Hepatocyte (in vitro differentiated cells): ENCODE data around the gene SLF1. TPM values are rescaled to one million over a fixed set of nuclear protein-coding genes. Genes with fewer than 3 reads are reported as not detected.

Experiments
- DNase-seq: peaks from one replicate; pipeline ENCODE4 v3.0.0-alpha.2; 2016; ENCODE audit warnings: low spot score
- H2AFZ ChIP-seq: fragments of 200-600 bp; sonication (generic); 2 replicates; pipeline ENCODE4 v1.6.0; 2016; ENCODE audit warnings: antibody characterized with exemption, mild to moderate bottlenecking
- H3K27ac ChIP-seq: fragments of 200-600 bp; sonication (generic); 2 replicates; pipeline ENCODE4 v1.5.1; 2016; ENCODE audit warnings: mild to moderate bottlenecking
- H3K27me3 ChIP-seq: fragments of 200-600 bp; sonication (generic); 2 replicates; pipeline ENCODE4 v1.6.1; 2016
- H3K36me3 ChIP-seq: fragments of 200-600 bp; sonication (generic); replicated peaks from 2 replicates; pipeline ENCODE4 v1.5.1; 2016; ENCODE audit warnings: low read depth; ENCODE audit not compliant: insufficient read depth
- H3K4me1 ChIP-seq: fragments of 200-600 bp; sonication (generic); 2 replicates; pipeline ENCODE4 v1.5.1; 2016; ENCODE audit warnings: mild to moderate bottlenecking, moderate library complexity; ENCODE audit not compliant: insufficient read depth
- H3K4me2 ChIP-seq: fragments of 200-600 bp; sonication (generic); 2 replicates; pipeline ENCODE4 v1.6.0; 2016
- H3K4me3 ChIP-seq: fragments of 200-600 bp; sonication (generic); 2 replicates; pipeline ENCODE4 v1.5.1; 2016; ENCODE audit warnings: mild to moderate bottlenecking
- H3K79me2 ChIP-seq: fragments of 200-600 bp; sonication (generic); 2 replicates; pipeline ENCODE4 v1.6.0; 2017; ENCODE audit warnings: mild to moderate bottlenecking
- H3K9me2 ChIP-seq: fragments of 200-600 bp; sonication (generic); replicated peaks from 2 replicates; pipeline ENCODE4 v1.6.0; 2017; ENCODE audit warnings: mild to moderate bottlenecking; ENCODE audit not compliant: insufficient read depth
- H3K9me3 ChIP-seq: fragments of 200-600 bp; sonication (generic); 2 replicates; pipeline ENCODE4 v1.5.1; 2016; ENCODE audit warnings: low read depth, mild to moderate bottlenecking
- H4K20me1 ChIP-seq: fragments of 200-600 bp; sonication (generic); 2 replicates; pipeline ENCODE4 v1.6.0; 2016; ENCODE audit warnings: mild to moderate bottlenecking; ENCODE audit not compliant: insufficient read depth, poor library complexity, severe bottlenecking
- CTCF ChIP-seq: fragments of 200-600 bp; sonication (generic); IDR thresholded peaks from 2 replicates; pipeline ENCODE4 v1.5.1; 2016; ENCODE audit warnings: antibody characterized with exemption, mild to moderate bottlenecking; ENCODE audit not compliant: poor library complexity
- EZH2 ChIP-seq: fragments of 200-600 bp; sonication (generic); IDR thresholded peaks from 2 replicates; pipeline ENCODE4 v1.6.1; 2016; ENCODE audit warnings: antibody characterized with exemption, mild to moderate bottlenecking, borderline replicate concordance
- EZH2phosphoT487 ChIP-seq: fragments of 200-600 bp; sonication (generic); IDR thresholded peaks from one replicate; pipeline ENCODE4 v1.6.1; 2018; ENCODE audit warnings: antibody characterized with exemption, mild to moderate bottlenecking, low read depth, moderate library complexity; ENCODE audit not compliant: unreplicated experiment, severe bottlenecking
- WGBS: methylation state at CpG from one replicate; pipeline ENCODE4 v1.1.6; 2016; ENCODE audit warnings: low lambda C conversion rate; ENCODE audit errors: missing lambda C conversion rate; 5-methylcytosine and 5-hydroxymethylcytosine counted together
- polyA plus RNA-seq: library from polyadenylated mRNA; unstranded; fragments of >200 nt; fragmentation: Nextera tagmentation; extraction: Ambion mirVana; gene quantifications from 2 replicates; pipeline ENCODE4 v1.2.1, GENCODE V29; 2016
- total RNA-seq: library from RNA; depleted of rRNA; stranded (reverse); fragments of >200 nt; gene quantifications from 2 replicates; pipeline ENCODE4 v1.2.3, GENCODE V29; 2014

The SLF1 gene
- total and polyA plus RNA-seq, 2 experiments from 2014 or later = 3.3 to 9.0 TPM

- no peaks in the 10 kb centered on the region for H3K9me3 ChIP-seq
- no peaks in the 10 kb centered on the region for H3K79me2 ChIP-seq
- no peaks in the 10 kb centered on the region for H3K9me2 ChIP-seq
- no peak overlapping the region for H3K27ac ChIP-seq
- H3K4me2 ChIP-seq = no peak overlapping the region
- no peaks in the 10 kb centered on the region for H3K4me1 ChIP-seq
- H2AFZ ChIP-seq = no peak overlapping the region
- 75% methylated on average over 3 of the region's 3 CpGs for WGBS
- H4K20me1 ChIP-seq = no peaks in the 10 kb centered on the region
- H3K36me3 ChIP-seq = no peaks in the 10 kb centered on the region
- H3K27me3 ChIP-seq = no peaks in the 10 kb centered on the region
- TF ChIP-seq EZH2phosphoT487 (no peak), EZH2 (no peak), CTCF (no peak)
- DNase-seq = no peak
- H3K4me3 ChIP-seq = no peak overlapping the region
These were observed 74.1 kb downstream of the SLF1 start for GRCh38 chr5:94692581-94692980.

GRCh38 chr5:94693043-94693822, 74.8 kb downstream of the SLF1 start:
- no peak overlapping the region for H2AFZ ChIP-seq
- peak; percentile 60 for DNase-seq
- H3K27ac ChIP-seq = no peak overlapping the region
- no peaks in the 10 kb centered on the region for H3K79me2 ChIP-seq
- 65% methylated on average over 5 of the region's 5 CpGs for WGBS
- no peaks in the 10 kb centered on the region for H3K27me3 ChIP-seq
- no peaks in the 10 kb centered on the region for H3K4me1 ChIP-seq
- TF ChIP-seq CTCF = peak; percentile 64
- TF ChIP-seq EZH2phosphoT487 = no peak
- H3K4me2 ChIP-seq = no peak overlapping the region
- no peaks in the 10 kb centered on the region for H3K9me2 ChIP-seq
- H3K36me3 ChIP-seq = no peaks in the 10 kb centered on the region
- no peak overlapping the region for H3K4me3 ChIP-seq
- H4K20me1 ChIP-seq = no peaks in the 10 kb centered on the region
- no peaks in the 10 kb centered on the region for H3K9me3 ChIP-seq

- TF ChIP-seq EZH2phosphoT487 (no peak), EZH2 (no peak), CTCF (no peak)
- no peak overlapping the region for H2AFZ ChIP-seq
- H3K4me1 ChIP-seq = no peaks in the 10 kb centered on the region
- H3K27ac ChIP-seq = no peak overlapping the region
- no peak overlapping the region for H3K4me3 ChIP-seq
- no peak overlapping the region for H3K4me2 ChIP-seq
- H3K27me3 ChIP-seq = no peaks in the 10 kb centered on the region
- H4K20me1 ChIP-seq = no peaks in the 10 kb centered on the region
- no peaks in the 10 kb centered on the region for H3K9me2 ChIP-seq
- DNase-seq = no peak
- H3K36me3 ChIP-seq = no peaks in the 10 kb centered on the region
- H3K9me3 ChIP-seq = no peaks in the 10 kb centered on the region
- no peaks in the 10 kb centered on the region for H3K79me2 ChIP-seq
- WGBS = 59% methylated on average over 1 of the region's 1 CpG
These were observed 75.4 kb downstream of the SLF1 start for GRCh38 chr5:94693845-94694370.
